SJCRH30 (cell line): Measurements from ENCODE around the gene TANGO2. TPM values are rescaled to one million over a fixed set of nuclear protein-coding genes. Genes with fewer than 3 reads are reported as not detected.

ENCODE experiments used
- DNase-seq, 2 experiments: peaks; one replicate each; pipeline ENCODE4 v3.0.0-alpha.2; 2015 to 2020
- H3K27ac ChIP-seq: fragments of 250-450 bp; sonication (Bioruptor Pico); 2 replicates; pipeline ENCODE4 v1.5.1; 2020; ENCODE audit warnings: mild to moderate bottlenecking, moderate library complexity
- H3K27me3 ChIP-seq: fragments of 250-450 bp; sonication (Bioruptor Pico); 2 replicates; pipeline ENCODE4 v1.5.1; 2020; ENCODE audit warnings: mild to moderate bottlenecking, moderate library complexity
- H3K36me3 ChIP-seq: fragments of 250-450 bp; sonication (Bioruptor Pico); 2 replicates; pipeline ENCODE4 v1.5.1; 2020; ENCODE audit warnings: mild to moderate bottlenecking, moderate library complexity
- H3K4me1 ChIP-seq: fragments of 250-450 bp; sonication (Bioruptor Pico); 2 replicates; pipeline ENCODE4 v1.5.1; 2020; ENCODE audit warnings: mild to moderate bottlenecking, moderate library complexity
- H3K4me3 ChIP-seq: fragments of 250-450 bp; sonication (Bioruptor Pico); 2 replicates; pipeline ENCODE4 v1.5.1; 2020; ENCODE audit warnings: mild to moderate bottlenecking, moderate library complexity
- H3K9me3 ChIP-seq: fragments of 250-450 bp; sonication (Bioruptor Pico); replicated peaks from 2 replicates; pipeline ENCODE4 v1.5.1; 2020; ENCODE audit warnings: mild to moderate bottlenecking, moderate library complexity
- total RNA-seq: library from RNA; depleted of rRNA; stranded (reverse); fragments of >200 nt; shearing (Covaris generic); gene quantifications from 2 replicates; pipeline ENCODE4 v1.2.3, GENCODE V29; 2014

The TANGO2 gene
- total RNA-seq, 1 experiment from 2014 or later, result 9.4 TPM

DNA sequence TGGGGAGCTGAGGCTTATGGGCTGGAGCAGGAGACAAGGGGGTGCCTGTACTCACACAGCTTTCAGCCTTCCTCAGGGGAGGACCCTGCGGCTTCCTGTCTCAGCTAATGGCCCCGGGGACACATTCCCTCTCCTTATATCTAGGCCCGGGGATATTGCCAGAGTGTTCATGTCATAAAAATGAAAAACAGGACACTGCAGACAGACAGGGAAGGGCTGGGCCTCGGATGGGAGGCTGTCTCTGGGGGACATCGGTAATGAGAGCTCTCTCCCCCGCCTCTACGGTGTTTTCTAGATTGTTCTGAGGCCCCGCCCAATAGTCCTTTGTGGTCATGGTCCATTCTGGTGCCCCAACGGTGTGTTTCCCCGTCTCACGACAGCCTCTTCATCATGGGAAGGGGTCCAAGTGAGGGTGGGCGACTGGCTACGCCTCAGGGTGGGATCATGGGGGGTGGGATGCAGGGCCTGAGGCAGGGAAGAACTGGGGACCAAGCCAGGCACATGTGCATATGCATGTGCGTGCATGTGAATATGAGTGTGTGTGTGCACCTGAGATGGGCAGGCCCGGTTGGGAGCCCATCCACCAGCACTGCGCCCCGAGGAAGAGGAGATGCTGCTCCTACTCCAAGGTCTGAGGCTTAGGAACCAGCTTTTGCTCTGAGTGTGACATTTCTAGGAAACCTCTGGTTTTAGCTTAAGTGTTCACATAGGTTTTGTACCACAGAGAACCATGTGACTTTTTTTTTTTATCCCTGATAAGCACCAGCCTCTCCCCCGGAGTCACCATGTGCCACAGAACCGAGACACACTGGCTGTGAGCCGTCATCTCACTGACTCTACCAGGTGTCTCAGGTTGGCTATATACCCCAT lies 9.6 kb upstream of the TANGO2 start:
- DNase-seq, result no peak
- Histone ChIP-seq H3K4me1 (peaks cover 3% of the 10 kb centered on the region; the same call in 1 of the 2 replicates), H3K4me3 (no peak overlapping the region), H3K36me3 (no peaks in the 10 kb centered on the region), H3K9me3 (no peaks in the 10 kb centered on the region), H3K27ac (no peak overlapping the region), H3K27me3 (no peaks in the 10 kb centered on the region; the same call in 1 of the 2 replicates)

DNA sequence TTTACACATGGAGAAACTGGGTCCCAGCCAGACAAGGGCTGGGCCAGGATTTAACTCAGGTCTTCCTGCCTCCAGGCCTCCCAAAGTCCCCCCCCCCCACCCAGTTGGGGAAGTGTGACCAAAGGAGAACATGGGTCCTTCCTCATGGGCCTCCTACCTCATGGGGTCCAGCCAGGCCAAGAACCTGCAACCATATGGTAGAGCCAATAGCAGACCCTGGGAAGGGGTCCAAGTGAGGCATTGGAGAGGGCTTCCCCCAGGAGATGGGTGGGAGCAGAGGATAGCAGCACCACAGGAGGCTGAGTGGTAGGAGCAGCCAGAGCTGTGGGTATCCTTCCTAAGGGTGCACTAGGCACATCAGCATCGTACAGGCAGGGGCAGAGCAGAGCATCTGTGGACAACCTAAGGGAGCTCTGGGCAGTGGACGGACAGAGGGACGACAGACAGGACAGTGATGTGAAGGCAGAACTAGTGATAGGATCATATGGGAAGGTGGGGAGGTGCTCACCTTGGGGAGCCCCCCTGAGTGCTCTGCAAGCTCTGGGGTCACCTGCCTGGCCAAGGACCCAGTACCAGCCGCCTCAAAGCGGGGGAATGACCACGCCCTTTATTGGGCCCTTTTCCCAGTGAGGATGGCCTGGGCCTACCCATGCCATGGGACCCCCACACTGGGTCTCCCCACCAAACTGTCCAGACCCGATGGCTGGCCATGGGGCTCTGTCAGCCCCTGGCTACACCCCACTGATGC lies 8.7 kb upstream of the TANGO2 start:
- Histone ChIP-seq H3K36me3 (no peaks in the 10 kb centered on the region), H3K27ac (no peak overlapping the region), H3K4me1 (peaks cover 3% of the 10 kb centered on the region; the same call in 1 of the 2 replicates), H3K27me3 (peaks cover 2% of the 10 kb centered on the region; the same call in 1 of the 2 replicates), H3K9me3 (no peaks in the 10 kb centered on the region), H3K4me3 (no peak overlapping the region)
- DNase-seq, result no peak

DNA sequence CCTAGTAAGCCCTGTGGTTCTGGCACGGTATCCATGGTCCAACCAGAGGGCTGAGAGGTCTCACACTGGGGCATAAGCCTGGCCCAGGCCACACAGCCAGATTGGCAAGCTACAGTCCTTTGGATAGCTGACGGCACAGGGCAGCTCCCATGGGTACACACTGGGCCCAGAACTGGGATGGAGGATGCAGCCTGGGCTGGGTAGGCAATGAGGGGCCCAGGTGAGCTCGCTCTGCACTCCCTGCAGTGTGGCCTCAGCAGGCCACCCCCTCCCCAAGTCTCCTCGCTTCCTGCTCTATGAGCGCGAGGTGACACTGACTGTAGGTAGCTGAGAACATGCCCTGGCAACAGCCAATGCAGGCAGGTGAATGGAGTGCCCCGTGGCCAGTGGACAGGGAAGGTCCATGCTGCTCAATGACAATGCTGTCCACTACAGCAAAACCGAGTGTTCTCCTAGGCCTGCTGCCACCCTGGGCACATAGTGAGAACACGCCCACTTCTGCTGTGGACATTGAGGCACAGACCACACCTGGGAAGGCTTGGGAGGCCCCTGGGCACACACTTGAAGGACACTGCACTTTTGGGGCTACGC lies 8.1 kb upstream of the TANGO2 start:
- H3K4me1 ChIP-seq, result peaks cover 3% of the 10 kb centered on the region; the same call in 1 of the 2 replicates
- H3K36me3 ChIP-seq, result no peaks in the 10 kb centered on the region
- DNase-seq, result no peak
- H3K9me3 ChIP-seq, result no peaks in the 10 kb centered on the region
- peaks cover 6% of the 10 kb centered on the region; the same call in 1 of the 2 replicates for H3K27me3 ChIP-seq
- no peak overlapping the region for H3K27ac ChIP-seq
- H3K4me3 ChIP-seq, result no peak overlapping the region

DNA sequence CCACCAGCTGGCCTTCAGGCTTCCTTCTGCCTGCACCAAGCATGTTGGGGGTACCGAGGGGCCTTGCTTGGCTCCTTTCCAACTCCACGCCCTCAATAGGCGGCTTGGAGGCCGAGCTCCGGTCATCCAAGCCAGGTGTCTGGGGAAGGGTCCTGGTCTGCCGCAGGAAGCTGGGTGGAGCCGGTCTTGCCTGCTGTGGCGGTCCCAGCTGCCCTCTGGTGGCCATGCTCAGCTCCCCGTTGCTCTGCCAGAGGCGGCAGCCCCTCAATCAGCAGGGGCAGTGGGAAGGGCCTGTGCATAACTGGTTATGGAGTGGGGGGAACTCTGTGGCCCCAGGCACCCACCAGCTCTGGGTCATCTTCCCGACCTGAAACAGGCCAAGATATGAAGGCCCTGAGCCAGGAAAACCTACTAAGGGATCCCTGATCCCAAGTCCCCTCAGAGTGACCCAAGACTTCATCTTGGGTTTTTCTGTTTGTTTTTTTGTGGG lies 7.5 kb upstream of the TANGO2 start:
- no peaks in the 10 kb centered on the region for H3K9me3 ChIP-seq
- H3K27me3 ChIP-seq, result peaks cover 6% of the 10 kb centered on the region; the same call in 1 of the 2 replicates
- H3K4me1 ChIP-seq, result peaks cover 3% of the 10 kb centered on the region; the same call in 1 of the 2 replicates
- DNase-seq, result peak; percentile 81 to 84
- H3K4me3 ChIP-seq, result no peak overlapping the region
- H3K36me3 ChIP-seq, result no peaks in the 10 kb centered on the region
- no peak overlapping the region for H3K27ac ChIP-seq

DNA sequence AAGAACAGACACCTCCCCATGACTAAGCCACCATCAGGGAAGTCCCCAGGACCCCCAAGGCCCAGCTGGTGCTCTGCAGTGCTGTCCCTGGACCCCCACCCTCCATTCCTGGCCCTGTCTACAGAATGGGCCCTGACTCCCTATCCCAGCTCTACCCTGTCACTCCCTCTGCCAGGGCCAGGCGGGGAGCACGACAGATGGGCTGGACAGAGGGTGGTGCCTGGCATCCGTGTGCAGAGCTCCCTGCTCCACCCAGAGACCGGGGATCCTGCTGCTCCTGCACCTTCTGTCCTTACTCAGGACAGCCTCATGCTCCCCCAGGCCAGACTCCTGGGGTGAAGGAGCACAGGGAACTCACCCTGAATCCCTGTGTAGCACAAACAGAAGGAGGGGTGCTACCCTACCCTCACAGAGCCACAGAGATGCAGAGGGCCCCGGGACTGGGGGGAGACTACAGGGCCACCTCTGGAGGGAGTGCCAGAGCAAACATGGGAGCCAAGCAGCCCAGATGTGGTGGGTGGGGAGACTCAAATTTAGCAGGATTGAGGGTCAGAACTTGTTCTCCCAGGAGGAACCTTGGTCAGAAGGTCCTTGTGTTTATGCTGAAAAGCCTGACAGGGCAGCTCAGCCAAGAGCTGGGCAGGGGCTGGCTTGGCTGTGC lies 6.3 kb upstream of the TANGO2 start:
- Histone ChIP-seq H3K9me3 (no peaks in the 10 kb centered on the region), H3K27ac (no peak overlapping the region), H3K4me1 (peaks cover 3% of the 10 kb centered on the region; the same call in 1 of the 2 replicates), H3K4me3 (no peak overlapping the region), H3K36me3 (no peaks in the 10 kb centered on the region), H3K27me3 (peaks cover 6% of the 10 kb centered on the region; the same call in 1 of the 2 replicates)
- DNase-seq, result no peak

DNA sequence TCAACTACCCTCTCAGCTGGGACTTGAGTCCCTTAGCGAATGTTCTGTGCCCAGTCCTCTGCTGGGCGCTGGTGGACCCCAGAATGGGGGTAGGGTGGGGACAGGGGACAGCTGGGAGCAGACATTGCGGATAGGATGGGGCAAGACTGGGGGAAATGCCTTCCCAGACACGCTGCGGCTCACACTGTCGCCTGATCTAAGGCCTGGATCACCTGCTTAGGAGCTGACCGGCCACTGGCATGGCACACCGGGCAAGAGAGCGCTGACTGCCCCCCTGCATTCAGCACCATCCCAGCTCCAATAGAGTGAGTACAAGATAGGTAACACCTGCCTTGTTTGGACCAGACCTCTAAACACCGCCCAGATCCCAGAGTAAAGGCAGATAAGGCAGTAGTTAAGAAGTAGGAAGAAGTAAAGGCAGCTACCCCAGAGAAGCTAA lies 5.7 kb upstream of the TANGO2 start:
- Histone ChIP-seq H3K27me3 (peaks cover 6% of the 10 kb centered on the region; the same call in 1 of the 2 replicates), H3K36me3 (no peaks in the 10 kb centered on the region), H3K4me1 (peaks cover 3% of the 10 kb centered on the region; the same call in 1 of the 2 replicates), H3K9me3 (no peaks in the 10 kb centered on the region), H3K27ac (no peak overlapping the region), H3K4me3 (no peak overlapping the region)
- DNase-seq, result no peak

DNA sequence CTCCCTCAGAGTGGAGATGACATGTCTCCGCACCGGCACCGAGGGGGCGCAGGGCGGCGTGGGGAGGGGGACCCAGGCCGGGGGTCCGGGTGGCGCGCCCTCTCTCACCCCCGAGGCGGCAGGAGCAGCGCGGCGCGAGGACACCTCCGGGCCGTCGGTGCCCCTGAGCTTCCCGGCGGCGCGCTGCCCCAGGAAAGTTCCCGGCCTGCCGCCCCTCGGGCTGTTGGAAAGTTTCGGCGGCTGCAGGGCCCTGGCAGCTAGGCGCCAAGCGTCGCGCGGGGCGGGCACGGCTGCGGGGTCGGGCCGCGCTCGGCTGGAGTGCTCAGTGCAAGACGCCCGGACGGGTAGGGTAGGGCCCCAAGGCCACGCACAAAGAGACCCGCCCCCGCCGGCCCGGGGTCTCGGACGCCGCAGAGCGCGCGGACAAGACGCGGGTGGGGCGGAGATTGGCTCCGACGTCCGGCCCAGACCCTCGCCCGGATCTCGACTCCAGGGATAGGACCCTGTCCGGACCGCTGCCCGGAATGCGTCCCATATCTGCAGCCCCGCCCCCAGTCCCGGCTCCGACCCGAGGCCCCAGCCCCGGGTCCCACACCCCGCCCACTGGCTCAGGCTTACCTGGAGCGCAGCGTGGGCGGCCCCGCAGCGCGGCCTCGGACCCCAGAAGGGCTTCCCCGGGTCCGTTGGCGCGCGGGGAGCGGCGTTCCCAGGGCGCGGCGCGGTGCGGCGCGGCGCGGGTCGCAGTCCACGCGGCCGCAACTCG lies 4.8 kb upstream of the TANGO2 start:
- H3K27ac ChIP-seq, result no peak overlapping the region
- peak overlapping the region; percentile 64 for H3K4me3 ChIP-seq
- no peaks in the 10 kb centered on the region; the same call in 1 of the 2 replicates for H3K4me1 ChIP-seq
- H3K27me3 ChIP-seq, result peaks cover 6% of the 10 kb centered on the region; the same call in 1 of the 2 replicates
- peak in 1 of 2 experiments; percentile 34 for DNase-seq
- H3K36me3 ChIP-seq, result no peaks in the 10 kb centered on the region
- no peaks in the 10 kb centered on the region for H3K9me3 ChIP-seq

DNA sequence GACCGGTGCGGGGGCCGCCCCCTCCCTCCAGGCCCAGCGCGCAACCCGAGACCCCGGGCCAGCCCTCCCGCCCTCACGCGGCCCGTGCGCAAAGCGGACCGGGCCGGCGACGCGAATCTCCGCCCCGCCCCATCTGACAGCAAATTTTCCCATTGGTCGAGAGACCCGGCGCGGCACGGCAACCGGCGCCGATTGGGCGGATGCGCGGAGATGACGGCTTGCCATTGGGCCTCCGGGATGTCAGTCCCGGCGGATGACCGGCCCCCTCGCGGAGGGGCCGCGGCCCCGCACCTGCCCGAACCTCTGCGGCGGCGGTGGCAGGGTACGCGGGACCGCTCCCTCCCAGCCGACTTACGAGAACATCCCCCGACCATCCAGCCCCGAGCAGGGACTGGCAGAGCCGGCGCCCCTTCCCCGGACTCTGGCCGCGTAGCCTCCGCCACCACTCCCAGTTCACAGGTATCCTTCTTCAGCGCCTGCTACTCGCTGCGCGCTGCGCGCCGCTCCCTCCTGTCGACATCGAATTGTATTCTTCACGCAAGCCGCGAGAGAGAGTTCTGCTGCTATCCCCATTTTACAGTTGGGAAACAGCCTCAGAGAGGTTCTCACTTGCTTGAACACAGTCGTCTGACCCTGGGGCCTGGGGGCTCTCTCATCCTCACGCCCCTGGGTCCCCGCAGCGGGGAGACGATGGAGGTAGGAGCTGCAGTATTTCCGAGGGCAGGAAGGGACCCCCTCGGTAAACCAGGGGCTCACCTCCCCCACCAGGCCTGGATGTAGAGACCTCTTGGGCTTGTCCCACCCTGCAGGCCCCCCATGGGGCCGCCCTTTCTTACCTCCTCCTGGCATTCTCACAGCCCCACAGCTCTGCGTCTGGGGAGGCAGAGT lies 3.9 kb upstream of the TANGO2 start, which contains the start of gene ARVCF:
Gene ARVCF, minus strand, starts transcription at position 90 of the 888 bp plus-strand sequence. CDS start 26,029 bp downstream, outside the sequence.
- no peak within 1 kb of the TSS for H3K27ac ChIP-seq
- H3K4me1 ChIP-seq, result peaks cover 3% of the 10 kb centered on the region; the same call in 1 of the 2 replicates
- H3K9me3 ChIP-seq, result no peaks in the 10 kb centered on the region
- no peaks in the 10 kb centered on the region for H3K36me3 ChIP-seq
- peak; percentile 82 to 85 for DNase-seq
- H3K27me3 ChIP-seq, result peaks cover 6% of the 10 kb centered on the region; the same call in 1 of the 2 replicates
- peak within 1 kb of the TSS; percentile 64 for H3K4me3 ChIP-seq

DNA sequence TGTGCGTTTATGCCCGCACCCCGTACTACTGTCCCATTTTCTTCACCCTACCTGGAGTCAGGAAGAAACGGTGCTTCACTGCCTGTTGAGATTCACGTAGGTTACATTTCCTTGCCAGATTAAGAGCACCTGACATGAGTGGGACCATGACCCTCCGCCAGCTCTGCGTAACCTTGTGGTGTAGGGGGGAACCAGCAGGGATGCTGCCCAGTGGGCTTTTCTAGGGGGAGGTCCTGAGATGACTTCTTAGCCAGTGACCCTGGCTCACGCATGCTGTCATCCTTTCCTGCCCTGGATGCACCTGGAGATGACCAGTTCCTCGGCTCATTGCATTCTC lies 3.3 kb upstream of the TANGO2 start:
- Histone ChIP-seq H3K27me3 (peaks cover 6% of the 10 kb centered on the region; the same call in 1 of the 2 replicates), H3K4me1 (peaks cover 4% of the 10 kb centered on the region; the same call in 1 of the 2 replicates), H3K27ac (no peak overlapping the region), H3K36me3 (no peaks in the 10 kb centered on the region), H3K9me3 (no peaks in the 10 kb centered on the region), H3K4me3 (no peak overlapping the region)
- DNase-seq, result no peak

DNA sequence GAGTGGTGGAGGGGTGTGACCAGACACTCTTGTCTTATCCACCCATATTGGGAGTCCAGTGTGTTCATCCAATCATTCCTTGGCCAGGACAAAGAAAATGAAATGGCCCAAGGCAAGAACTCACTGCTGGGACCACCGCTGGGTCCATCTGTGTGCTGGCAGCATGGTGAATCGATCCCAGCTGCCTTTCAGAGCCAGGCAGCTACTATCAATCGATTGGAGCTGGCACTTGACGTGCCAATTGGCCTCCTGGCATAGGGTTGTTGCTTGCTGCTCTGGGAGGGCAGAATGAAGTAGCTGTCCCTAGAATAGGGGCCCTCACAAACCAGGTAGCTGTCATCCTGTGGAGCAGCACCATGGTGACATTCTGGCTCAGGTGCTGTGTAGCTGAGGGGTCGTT lies 2.9 kb upstream of the TANGO2 start:
- peaks cover 6% of the 10 kb centered on the region; the same call in 1 of the 2 replicates for H3K27me3 ChIP-seq
- peaks cover 4% of the 10 kb centered on the region; the same call in 1 of the 2 replicates for H3K4me1 ChIP-seq
- no peak overlapping the region for H3K27ac ChIP-seq
- DNase-seq, result no peak
- H3K4me3 ChIP-seq, result no peak overlapping the region
- no peaks in the 10 kb centered on the region for H3K36me3 ChIP-seq
- H3K9me3 ChIP-seq, result no peaks in the 10 kb centered on the region

DNA sequence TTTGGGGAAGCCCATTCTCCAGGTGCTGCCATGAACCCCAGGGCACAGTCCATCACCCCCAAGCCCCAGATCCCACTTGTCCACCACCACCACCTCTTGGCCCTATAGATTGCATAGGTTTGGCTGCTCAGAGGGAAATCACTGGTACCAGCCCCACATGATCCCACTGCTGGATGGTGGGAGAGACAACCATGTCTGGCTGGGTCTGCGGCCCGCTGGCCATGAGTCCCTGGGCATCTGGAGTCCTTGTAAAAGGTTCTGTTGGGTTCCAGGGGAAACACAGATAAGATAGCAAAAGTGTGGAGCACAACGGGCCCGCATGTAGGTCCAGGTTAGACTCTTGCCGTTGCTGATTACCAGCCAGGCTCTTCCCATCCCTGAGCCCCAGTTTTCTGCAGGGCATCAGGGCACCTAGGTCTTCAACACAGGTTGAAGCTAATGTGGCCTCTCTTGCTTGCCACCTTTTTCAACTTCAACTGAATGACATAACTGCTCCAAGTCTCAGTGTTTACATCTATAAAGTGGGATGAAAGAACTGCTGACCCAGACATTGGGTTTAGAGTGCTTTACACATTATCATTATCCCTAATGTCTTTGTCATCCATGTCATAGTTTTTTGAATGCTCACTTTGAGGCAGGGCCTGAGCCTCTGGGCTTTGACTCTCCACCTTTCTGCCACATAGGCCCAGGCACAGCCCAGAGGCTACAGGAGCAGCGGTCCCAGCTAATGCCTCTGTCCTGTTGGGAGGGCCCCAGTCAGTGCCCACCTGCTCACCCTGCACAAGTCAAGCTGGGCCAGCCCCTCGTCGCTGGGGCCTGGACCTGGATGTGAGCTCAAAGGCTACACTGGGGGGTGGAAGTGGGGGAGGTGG lies 1.0 kb upstream of the TANGO2 start:
- no peaks in the 10 kb centered on the region for H3K9me3 ChIP-seq
- H3K4me1 ChIP-seq, result peaks cover 4% of the 10 kb centered on the region; the same call in 1 of the 2 replicates
- H3K27ac ChIP-seq, result no peak overlapping the region
- no peak overlapping the region for H3K4me3 ChIP-seq
- no peaks in the 10 kb centered on the region for H3K36me3 ChIP-seq
- DNase-seq, result no peak
- H3K27me3 ChIP-seq, result peaks cover 6% of the 10 kb centered on the region; the same call in 1 of the 2 replicates
